Adipose tissue (tissue), 3 donors: ENCODE measurements around the gene ACLY. TPM values are rescaled to one million over a fixed set of nuclear protein-coding genes. Genes with fewer than 3 reads are reported as not detected.
"Not testable (repeated sequence)": the region's sequence is repeated elsewhere in the genome, so short reads cannot be mapped to it uniquely, and the experiment has no call there.

Experiments used
- H3K27ac ChIP-seq: one replicate; pipeline ENCODE4 v1.5.1; 2013; ENCODE audit warnings: low read depth, low read length
- WGBS, 3 donors: extraction: QIAGEN DNeasy Blood & Tissue Kit; methylation state at CpG; one replicate each; pipeline ENCODE4 v1.1.7; 2013; 5-methylcytosine and 5-hydroxymethylcytosine counted together
- polyA plus RNA-seq, 3 donors: library from polyadenylated mRNA; stranded (reverse); fragments of 200-250 nt; gene quantifications; one replicate each; pipeline ENCODE4 v1.2.3, GENCODE V29; 2013
- donor health status: healthy with polysubstance abuse.
- donor health status: Bipolar disorder and iron deficiency.
- donor health status: healthy.

The ACLY gene
- polyA plus RNA-seq, 3 donors = 41.5 to 104 (median 68.9) TPM

GRCh38 chr17:41892021-41892376 is 26.8 kb downstream of the ACLY start:
- H3K27ac ChIP-seq = no peak overlapping the region
- WGBS, 3 donors = 96% methylated on average over 4 of the region's 4 CpGs

GRCh38 chr17:41891135-41892020 is 27.4 kb downstream of the ACLY start:
- H3K27ac ChIP-seq = no peak overlapping the region
- WGBS, 3 donors = 88 to 97% (median 92%) methylated on average over 7 of the region's 7 CpGs

DNA sequence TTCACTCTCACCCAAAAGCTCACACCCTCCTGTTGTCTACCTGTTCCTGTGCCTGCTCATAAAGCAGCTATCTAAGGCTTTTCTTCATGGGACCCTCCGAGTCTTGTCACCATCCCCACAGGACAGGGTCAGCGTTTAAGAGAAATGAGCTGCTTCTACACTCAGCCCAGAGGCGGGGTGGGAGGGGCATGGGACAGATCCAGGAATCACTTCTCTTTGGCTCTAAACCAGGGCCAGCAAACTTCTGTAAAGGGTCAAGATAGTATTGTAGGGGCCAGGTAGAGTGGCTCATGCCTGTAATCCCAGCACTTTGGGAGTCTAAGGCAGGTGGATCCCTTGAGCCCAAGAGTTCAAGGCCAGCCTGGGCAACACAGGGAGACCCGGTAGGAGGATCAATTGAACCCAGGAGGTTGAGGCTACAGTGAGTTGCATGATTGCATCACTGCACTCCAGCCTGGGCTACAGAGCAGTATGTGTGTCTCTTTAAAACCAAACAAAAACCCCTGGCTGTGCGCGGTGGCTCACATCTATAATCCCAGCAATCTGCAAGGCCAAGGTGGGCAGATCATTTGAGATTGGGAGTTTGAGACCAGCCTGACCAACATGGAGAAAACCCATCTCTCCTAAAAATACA is 30.3 kb downstream of the ACLY start:
- H3K27ac ChIP-seq = no peak overlapping the region
- 69 to 84% (median 77%) methylated on average over 6 of the region's 6 CpGs for WGBS, 3 donors

- no peak overlapping the region for H3K27ac ChIP-seq
- WGBS, 3 donors = 80 to 90% (median 80%) methylated on average over 6 of the region's 6 CpGs
These were observed 33.0 kb downstream of the ACLY start for GRCh38 chr17:41885733-41886132.

- 82 to 90% (median 90%) methylated on average over 6 of the region's 6 CpGs for WGBS, 3 donors
- no peak overlapping the region for H3K27ac ChIP-seq
These were observed 36.0 kb downstream of the ACLY start for GRCh38 chr17:41882756-41883155.

DNA sequence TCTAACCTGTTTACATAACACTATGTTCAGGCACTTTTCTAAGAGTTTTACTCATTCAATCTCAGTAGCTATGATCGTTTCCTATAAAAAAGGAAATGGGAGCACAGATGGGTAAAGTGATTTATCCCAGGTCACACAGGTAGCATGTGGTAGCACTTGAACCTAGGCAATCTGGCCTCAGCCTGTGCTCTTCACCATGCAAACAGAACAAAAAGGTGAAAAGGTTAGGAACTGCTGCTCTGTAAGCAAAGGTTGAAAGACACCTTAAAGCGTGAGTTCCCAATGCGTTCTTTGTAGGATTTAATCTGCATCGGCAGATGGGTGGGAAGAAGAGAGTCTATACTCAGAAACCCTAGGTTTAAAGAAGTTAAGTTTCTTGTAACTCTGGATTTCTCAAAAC is 38.6 kb downstream of the ACLY start:
- 85 to 92% (median 88%) methylated on average over 4 of the region's 4 CpGs for WGBS, 3 donors
- H3K27ac ChIP-seq = no peak overlapping the region

DNA sequence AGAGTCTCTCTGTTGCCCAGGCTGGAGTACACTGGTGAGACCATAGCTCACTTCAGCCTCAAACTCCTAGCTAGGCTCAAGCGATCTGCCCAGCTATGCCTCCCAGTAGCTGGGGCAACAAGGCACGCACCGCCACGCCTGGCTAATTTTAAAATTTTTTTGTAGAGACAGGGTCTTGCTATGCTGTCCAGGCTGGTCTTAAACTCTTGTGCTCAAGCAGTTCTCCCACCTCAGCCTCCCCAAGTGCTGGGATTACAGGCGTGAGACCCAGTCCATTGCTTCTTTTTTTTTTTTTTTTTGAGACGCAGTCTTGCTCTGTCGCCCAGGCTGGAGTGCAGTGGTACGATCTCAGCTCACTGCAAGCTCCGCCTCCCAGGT is 44.5 kb downstream of the ACLY start:
- WGBS, 3 donors = 96 to 98% (median 96%) methylated on average over 7 to 9 of the region's 9 CpGs

GRCh38 chr17:41873559-41874292 is 45.0 kb downstream of the ACLY start:
- 93 to 95% (median 95%) methylated on average over 10 of the region's 10 CpGs for WGBS, 3 donors
- H3K27ac ChIP-seq = no peak overlapping the region

More for the DNA sequence above, 44.5 kb downstream of the ACLY start:
- not testable (repeated sequence) for H3K27ac ChIP-seq

- no peak overlapping the region for H3K27ac ChIP-seq
- 87 to 96% (median 94%) methylated on average over 10 of the region's 10 CpGs for WGBS, 3 donors
These were observed 47.0 kb downstream of the ACLY start for GRCh38 chr17:41871789-41872188.

GRCh38 chr17:41870627-41871026 is 48.1 kb downstream of the ACLY start:
- WGBS, 3 donors = 77 to 89% (median 82%) methylated on average over 7 of the region's 7 CpGs
- H3K27ac ChIP-seq = no peak overlapping the region

DNA sequence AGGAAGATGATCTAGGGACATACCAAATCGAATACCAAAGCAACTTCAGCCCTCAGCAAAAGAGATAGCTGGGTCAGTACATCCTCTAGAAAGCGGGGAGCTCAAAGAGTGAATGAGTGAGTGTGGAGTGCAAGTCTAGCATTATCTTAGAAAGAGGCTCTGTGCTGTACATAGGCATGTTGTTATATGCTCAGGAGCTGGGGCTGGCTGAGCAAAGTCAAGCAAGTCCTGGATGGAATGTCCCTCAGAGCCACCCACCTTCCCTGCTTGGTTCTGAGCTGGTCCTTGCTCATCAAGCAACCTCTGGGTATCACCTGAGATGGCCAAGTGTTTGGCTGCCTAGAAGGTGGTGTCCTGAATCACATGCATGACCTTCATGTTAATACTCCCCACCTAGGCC is 48.7 kb downstream of the ACLY start:
- H3K27ac ChIP-seq = no peak overlapping the region
- WGBS, 3 donors = 80 to 88% (median 87%) methylated on average over 2 of the region's 2 CpGs

DNA sequence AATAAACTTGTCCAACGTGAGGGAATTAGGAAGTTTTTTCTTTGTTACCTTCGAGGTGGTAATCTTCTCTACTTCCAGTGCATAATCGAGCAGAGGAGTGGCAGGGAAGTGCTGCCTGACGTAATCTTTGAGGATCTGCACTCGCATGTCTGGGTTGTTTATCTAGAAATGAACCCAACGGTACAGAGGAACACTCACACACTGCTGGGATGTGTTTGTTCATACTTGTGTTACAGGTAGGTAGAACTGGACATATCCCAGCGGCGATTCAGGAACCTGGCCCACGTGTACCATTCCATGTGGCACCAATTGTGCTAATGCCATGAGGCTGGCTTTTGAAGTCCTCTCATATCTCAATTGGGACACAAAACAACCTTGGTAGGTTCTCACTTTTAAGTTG is 49.3 kb downstream of the ACLY start:
- no peak overlapping the region for H3K27ac ChIP-seq
- 67 to 70% (median 70%) methylated on average over 9 of the region's 9 CpGs for WGBS, 3 donors

GRCh38 chr17:41868568-41868967 is 50.2 kb downstream of the ACLY start:
- 58 to 77% (median 62%) methylated on average over 3 of the region's 3 CpGs for WGBS, 3 donors
- H3K27ac ChIP-seq = no peak overlapping the region

GRCh38 chr17:41865596-41865893 is 53.2 kb downstream of the ACLY start:
- 0 to 4% (median 2%) methylated on average over 10 of the region's 10 CpGs for WGBS, 3 donors
- H3K27ac ChIP-seq = no peak overlapping the region

GRCh38 chr17:41864836-41865595 is 53.7 kb downstream of the ACLY start, which contains the start of gene KLHL11:
Gene KLHL11, minus strand, starts transcription at chr17:41865423. Its CDS starts 53 bp downstream, at chr17:41865370.
- 0% methylated on average over 70 to 88 of the region's 90 CpGs for WGBS, 3 donors
- no peak within 1 kb of the TSS for H3K27ac ChIP-seq

DNA sequence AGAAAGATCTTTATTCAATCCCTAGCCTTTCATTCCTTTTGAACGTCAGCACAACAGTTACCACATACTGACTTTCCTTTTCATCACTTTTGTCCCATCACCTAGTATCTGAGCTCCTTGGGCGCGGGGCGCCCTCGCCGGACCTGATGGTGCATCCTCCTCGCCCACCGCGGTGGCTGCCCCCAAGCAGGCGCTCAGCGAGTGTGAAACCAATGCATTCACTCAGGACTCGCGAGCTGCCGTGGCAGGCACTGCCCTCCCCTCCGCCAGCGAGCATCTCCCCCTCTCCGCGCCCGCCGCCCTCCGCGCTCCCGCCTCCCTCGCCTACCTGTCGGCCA is 54.3 kb downstream of the ACLY start:
- H3K27ac ChIP-seq = no peak overlapping the region
- 0% methylated on average over 20 to 25 of the region's 25 CpGs for WGBS, 3 donors

DNA sequence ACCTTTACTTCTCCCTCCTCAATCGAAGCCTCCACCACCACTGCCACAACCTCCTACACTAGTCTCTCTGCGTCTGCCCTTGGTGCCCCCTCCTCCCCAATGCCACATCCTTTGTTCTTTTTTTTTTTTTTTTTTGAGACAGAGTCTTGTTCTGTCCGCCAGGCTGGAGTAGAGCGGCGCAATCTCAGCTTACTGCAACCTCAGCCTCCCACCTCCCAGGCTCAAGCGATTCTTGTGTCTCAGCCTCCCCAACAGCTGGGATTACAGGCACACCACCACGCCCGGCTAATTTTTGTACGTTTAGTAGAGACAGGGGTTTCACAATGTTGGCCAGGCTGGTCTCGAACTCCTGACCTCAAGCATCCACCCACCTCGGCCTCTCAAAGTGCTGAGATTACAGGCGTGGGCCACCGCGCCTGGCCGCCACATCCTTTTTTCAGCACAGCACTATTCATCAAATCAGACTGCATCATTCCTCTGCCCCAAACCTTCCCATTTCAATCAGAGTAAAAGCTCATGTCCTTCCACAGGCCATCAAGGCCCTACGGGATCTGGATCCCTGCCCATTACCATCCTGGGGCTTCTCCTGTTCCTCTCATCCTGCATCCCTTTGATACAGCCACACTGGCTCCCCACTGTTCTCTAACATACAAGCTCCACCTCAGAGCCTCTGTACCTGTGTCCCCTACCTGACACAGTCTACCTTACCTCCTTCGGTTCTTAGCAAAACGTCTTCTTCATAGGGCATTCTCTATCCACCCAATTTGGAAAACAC is 55.5 kb downstream of the ACLY start:
- no peak overlapping the region for H3K27ac ChIP-seq
- 57 to 69% (median 62%) methylated on average over 18 of the region's 18 CpGs for WGBS, 3 donors

GRCh38 chr17:41860254-41860931 is 58.4 kb downstream of the ACLY start:
- WGBS, 3 donors = 74 to 86% (median 81%) methylated on average over 3 of the region's 3 CpGs
- H3K27ac ChIP-seq = no peak overlapping the region
